Thyroid gland (tissue), 4 donors: ENCODE measurements around the gene GTF3C2. TPM values are rescaled to one million over a fixed set of nuclear protein-coding genes. Genes with fewer than 3 reads are reported as not detected.

ENCODE experiments used
- DNase-seq, 2 donors: peaks; one replicate each; pipeline ENCODE4 v3.0.0-alpha.2; 2019
- H3K27ac ChIP-seq, 3 donors: fragments of 200-600 bp; sonication (generic); 1 replicate in 2 of 3; 2 replicates in 1 of 3; pipeline ENCODE4 v1.5.1; 2016 to 2019; ENCODE audit warnings: mild to moderate bottlenecking in 1 of 3, moderate library complexity in 1 of 3
- H3K27me3 ChIP-seq: fragments of 200-600 bp; sonication (generic); one replicate; pipeline ENCODE4 v1.5.1; 2019
- H3K36me3 ChIP-seq, 2 donors: fragments of 200-600 bp; sonication (generic); one replicate each; pipeline ENCODE4 v1.5.1; 2016 to 2019
- H3K4me1 ChIP-seq, 2 donors: fragments of 200-600 bp; sonication (generic); one replicate each; pipeline ENCODE4 v1.5.1; 2017 to 2019
- H3K4me3 ChIP-seq, 3 donors: fragments of 200-600 bp; sonication (generic); replicated peaks in 1 of 3; 1 replicate in 2 of 3; 2 replicates in 1 of 3; pipeline ENCODE4 v1.5.1; 2016; ENCODE audit warnings: mild to moderate bottlenecking in 1 of 3
- H3K9me3 ChIP-seq: fragments of 200-600 bp; sonication (generic); one replicate; pipeline ENCODE4 v1.5.1; 2017
- POLR2A ChIP-seq, 2 donors: fragments of 450-650 bp; IDR thresholded peaks; one replicate each; pipeline ENCODE4 v1.6.1; 2017; ENCODE audit warnings: antibody characterized with exemption in 2 of 2, mild to moderate bottlenecking in 2 of 2, moderate library complexity in 1 of 2
- WGBS, 2 donors: methylation state at CpG; one replicate each; pipeline ENCODE4 v1.1.5; 2017; 5-methylcytosine and 5-hydroxymethylcytosine counted together
- intact Hi-C: fragments of 100-400 bp; cut with DNase I; formaldehyde crosslinking; loops from one replicate; pipeline ENCODE4 v1.15.1; 2023
- total RNA-seq, 4 donors: library from RNA; depleted of rRNA; stranded (reverse); fragments of >200 nt; gene quantifications; one replicate each; pipeline ENCODE4 v1.2.3, GENCODE V29; 2016
- TF ChIP-seq, protein P1 (sequence below), 6 experiments: fragments of 200-600 bp in 3 of 6; fragments of 450-650 bp in 3 of 6; sonication (generic) in 3 of 6; IDR thresholded peaks; one replicate each; pipeline ENCODE4 v1.5.1; 2016 to 2019; ENCODE audit warnings: antibody characterized with exemption in 6 of 6, mild to moderate bottlenecking in 2 of 6, inconsistent platforms in 1 of 6, moderate library complexity in 1 of 6

The GTF3C2 gene
- total RNA-seq, 4 donors from 2014 or later, result 44.7 to 86.6 (median 51.8) TPM

DNA sequence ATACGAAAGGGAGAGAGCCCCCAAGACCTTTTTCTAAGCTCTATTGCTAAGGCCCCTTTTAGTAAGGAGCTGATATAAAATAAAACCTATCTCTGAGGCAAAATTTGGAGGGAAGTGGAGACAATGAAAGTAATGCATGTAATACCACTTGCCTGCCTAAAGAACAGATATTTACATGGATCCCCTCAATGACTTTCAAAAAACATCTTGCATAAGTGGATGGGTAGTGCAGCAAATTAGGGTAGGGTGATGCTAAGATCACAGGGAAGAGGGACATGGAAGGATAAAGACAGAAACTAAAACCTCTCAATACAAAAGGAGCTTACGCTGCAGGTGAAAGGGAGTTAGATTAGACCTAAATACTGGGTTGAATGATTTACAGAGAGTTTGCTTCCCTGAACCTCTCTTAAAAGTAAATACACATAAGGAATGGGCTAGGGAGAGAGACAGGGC is 22.8 kb upstream of the GTF3C2 start:
- H3K27ac ChIP-seq, result peak overlapping the region in 2 of 3 donors; percentile 81 to 84

DNA sequence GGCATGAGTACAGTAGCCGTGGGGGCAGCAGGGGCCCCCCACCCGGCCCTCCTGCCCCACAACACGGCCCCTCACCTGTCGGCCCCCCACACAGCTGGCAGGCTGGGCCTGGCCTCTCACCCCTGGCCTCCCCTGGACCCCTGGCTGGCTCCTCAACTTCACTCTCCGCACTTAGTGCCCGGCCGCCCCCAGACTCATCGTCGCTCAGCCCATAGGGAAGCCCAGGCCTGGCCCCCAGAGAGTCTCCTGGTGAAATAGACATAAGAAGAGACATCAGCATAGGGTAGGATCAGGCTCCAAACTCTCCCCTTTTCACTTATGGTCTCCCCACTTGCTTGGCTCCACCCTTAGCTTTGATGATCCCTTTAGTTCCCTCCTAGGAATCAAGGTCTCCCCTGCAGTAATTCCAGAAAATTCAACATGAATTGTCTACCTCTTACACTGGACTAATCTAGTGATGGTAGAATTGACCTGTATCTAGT is 22.3 kb upstream of the GTF3C2 start:
- no peaks in the 10 kb centered on the region for H3K27me3 ChIP-seq
- no peak for DNase-seq
- H3K36me3 ChIP-seq, result peaks cover 49 to 58% of the 10 kb centered on the region in 2 donors
- no peaks in the 10 kb centered on the region for H3K9me3 ChIP-seq
- no peak overlapping the region for H3K27ac ChIP-seq
- 88 to 89% methylated on average over 7 to 9 of the region's 9 CpGs for WGBS, 2 donors
- intact Hi-C loops, result no loop called here
- TF ChIP-seq, protein P1, sequence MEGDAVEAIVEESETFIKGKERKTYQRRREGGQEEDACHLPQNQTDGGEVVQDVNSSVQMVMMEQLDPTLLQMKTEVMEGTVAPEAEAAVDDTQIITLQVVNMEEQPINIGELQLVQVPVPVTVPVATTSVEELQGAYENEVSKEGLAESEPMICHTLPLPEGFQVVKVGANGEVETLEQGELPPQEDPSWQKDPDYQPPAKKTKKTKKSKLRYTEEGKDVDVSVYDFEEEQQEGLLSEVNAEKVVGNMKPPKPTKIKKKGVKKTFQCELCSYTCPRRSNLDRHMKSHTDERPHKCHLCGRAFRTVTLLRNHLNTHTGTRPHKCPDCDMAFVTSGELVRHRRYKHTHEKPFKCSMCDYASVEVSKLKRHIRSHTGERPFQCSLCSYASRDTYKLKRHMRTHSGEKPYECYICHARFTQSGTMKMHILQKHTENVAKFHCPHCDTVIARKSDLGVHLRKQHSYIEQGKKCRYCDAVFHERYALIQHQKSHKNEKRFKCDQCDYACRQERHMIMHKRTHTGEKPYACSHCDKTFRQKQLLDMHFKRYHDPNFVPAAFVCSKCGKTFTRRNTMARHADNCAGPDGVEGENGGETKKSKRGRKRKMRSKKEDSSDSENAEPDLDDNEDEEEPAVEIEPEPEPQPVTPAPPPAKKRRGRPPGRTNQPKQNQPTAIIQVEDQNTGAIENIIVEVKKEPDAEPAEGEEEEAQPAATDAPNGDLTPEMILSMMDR (IDR thresholded peaks at IDR 0.05), result no peak
- no peak for TF ChIP-seq POLR2A (IDR thresholded peaks at IDR 0.05)
- H3K4me1 ChIP-seq, result peaks cover 12 to 28% of the 10 kb centered on the region in 2 donors
- no peak overlapping the region for H3K4me3 ChIP-seq

More for the DNA sequence above, 22.8 kb upstream of the GTF3C2 start:
- H3K4me1 ChIP-seq, result peaks cover 12 to 28% of the 10 kb centered on the region in 2 donors
- H3K9me3 ChIP-seq, result no peaks in the 10 kb centered on the region
- DNase-seq, result no peak
- 86% methylated on average over 2 of the region's 2 CpGs for WGBS, 2 donors
- H3K36me3 ChIP-seq, result peaks cover 49 to 58% of the 10 kb centered on the region in 2 donors
- no peaks in the 10 kb centered on the region for H3K27me3 ChIP-seq
- no peak for TF ChIP-seq POLR2A (IDR thresholded peaks at IDR 0.05)
- TF ChIP-seq, protein P1 (IDR thresholded peaks at IDR 0.05), result no peak
- peak overlapping the region in 1 of 3 donors; percentile 79 for H3K4me3 ChIP-seq
- intact Hi-C loops, result no loop called here

DNA sequence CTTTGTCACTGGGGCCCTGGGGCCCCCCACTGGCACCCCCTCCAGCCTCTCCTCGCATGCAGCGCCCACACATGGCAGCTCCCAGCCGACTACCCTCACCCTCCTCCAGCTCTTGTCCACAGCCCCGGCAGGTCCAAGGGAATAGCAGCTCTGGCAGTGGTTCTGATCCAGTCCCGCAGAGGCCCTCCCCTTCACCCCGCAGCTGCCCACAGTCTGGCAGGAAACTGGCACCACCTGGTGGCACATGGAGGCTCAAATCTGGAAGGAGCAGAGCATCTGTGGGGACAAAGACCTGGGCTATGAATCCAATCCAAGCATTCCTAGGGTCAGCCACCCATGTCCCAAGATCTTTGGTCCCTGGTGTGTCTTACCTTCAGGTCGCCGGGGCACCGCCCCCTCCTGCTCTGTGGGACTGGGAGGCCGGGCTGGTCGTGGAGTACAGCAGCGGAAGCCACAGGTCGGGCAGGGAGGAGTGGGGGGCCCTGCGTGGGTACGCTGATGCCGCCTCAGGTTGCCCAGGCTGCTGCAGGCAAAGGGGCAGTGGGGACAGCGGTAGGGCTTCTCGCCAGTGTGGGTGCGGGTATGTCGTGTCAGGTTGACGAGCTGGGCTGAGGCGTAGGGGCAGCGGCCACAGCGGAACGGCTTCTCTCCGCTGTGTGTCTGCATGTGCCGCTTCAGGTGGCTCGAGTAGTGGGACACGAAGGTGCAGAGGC is 21.7 kb upstream of the GTF3C2 start:
- 78 to 79% methylated on average over 23 to 27 of the region's 29 CpGs for WGBS, 2 donors
- peak; percentile 60 to 65 for DNase-seq
- no peaks in the 10 kb centered on the region for H3K9me3 ChIP-seq
- intact Hi-C loops, result no loop called here
- peaks cover 51 to 58% of the 10 kb centered on the region in 2 donors for H3K36me3 ChIP-seq
- TF ChIP-seq POLR2A (IDR thresholded peaks at IDR 0.05), result no peak
- TF ChIP-seq, protein P1 (IDR thresholded peaks at IDR 0.05), result peak in 3 of 6 experiments; percentile 21 to 45 (median 35)
- no peaks in the 10 kb centered on the region for H3K27me3 ChIP-seq
- no peak overlapping the region for H3K27ac ChIP-seq
- H3K4me3 ChIP-seq, result no peak overlapping the region
- peaks cover 12 to 28% of the 10 kb centered on the region in 2 donors for H3K4me1 ChIP-seq

DNA sequence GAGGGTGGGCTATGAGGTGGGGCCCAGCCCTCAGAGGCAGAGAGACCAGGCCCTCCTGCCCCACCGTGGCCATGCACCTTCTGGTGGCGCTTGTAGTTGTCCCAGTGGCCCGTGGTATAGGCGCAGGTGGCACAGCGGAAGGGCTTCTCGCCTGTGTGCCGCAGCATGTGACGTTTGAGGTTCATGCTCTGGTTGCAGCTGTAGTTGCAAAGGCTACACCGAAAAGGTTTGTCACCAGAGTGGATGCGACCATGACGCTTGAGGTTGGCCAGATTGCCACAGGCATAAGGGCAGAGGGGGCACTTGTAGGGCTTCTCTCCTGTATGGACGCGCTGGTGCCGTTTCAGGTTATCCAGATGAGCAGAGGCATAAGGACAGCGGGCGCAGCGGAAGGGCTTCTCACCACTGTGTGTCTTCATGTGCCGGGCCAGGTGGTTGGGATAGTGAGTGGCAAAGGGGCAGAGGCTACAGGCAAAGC is 21.1 kb upstream of the GTF3C2 start:
- TF ChIP-seq, protein P1 (IDR thresholded peaks at IDR 0.05), result no peak
- TF ChIP-seq POLR2A (IDR thresholded peaks at IDR 0.05), result peak in 1 of 2 donors; percentile 5
- Histone ChIP-seq H3K27ac (no peak overlapping the region), H3K9me3 (no peaks in the 10 kb centered on the region), H3K4me3 (no peak overlapping the region), H3K4me1 (peaks cover 12 to 29% of the 10 kb centered on the region in 2 donors), H3K36me3 (peaks cover 54 to 62% of the 10 kb centered on the region in 2 donors), H3K27me3 (no peaks in the 10 kb centered on the region)
- DNase-seq, result no peak
- WGBS, 2 donors, result 91 to 94% methylated on average over 8 to 18 of the region's 18 CpGs
- intact Hi-C loops, result no loop called here
